GM12878 (cell line): ENCODE data around the gene S100A10. TPM values are rescaled to one million over a fixed set of nuclear protein-coding genes. Genes with fewer than 3 reads are reported as not detected.

Experiments
- ATAC-seq: fragments of 200-7000 bp; cut with Tn5 transposase; 3 replicates; pipeline ENCODE4 v1.9.1; 2020; ENCODE audit warnings: mild to moderate bottlenecking, moderate library complexity
- BruUV-seq: library from RNA; stranded (reverse); fragments of 400-500 nt; replicated peaks from 2 replicates; lab custom pipeline; 2021; lab: Mats Ljungman, UMichigan
- CTCF ChIA-PET: fragments of 300-600 bp; sonication (Branson Sonifier 250); formaldehyde crosslinking; extraction: SDS; loops from one replicate; lab custom pipeline; 2021; ENCODE audit warnings: inconsistent platforms; lab: Yijun Ruan, JAX
- POLR2A ChIA-PET: fragments of 350-600 bp; formaldehyde crosslinking; extraction: SDS; loops from one replicate; lab custom pipeline; 2021; ENCODE audit warnings: inconsistent platforms; lab: Charles Lee
- RAD21 ChIA-PET: fragments of 300-600 bp; sonication (Branson Sonifier 250); formaldehyde crosslinking; loops from one replicate; lab custom pipeline; 2023; ENCODE audit warnings: antibody characterized with exemption; ENCODE audit not compliant: unreplicated experiment; lab: Charles Lee
- SMC1A ChIA-PET: fragments of 300-600 bp; sonication (Branson Sonifier 250); formaldehyde crosslinking; loops from one replicate; lab custom pipeline; 2023; ENCODE audit not compliant: unreplicated experiment, uncharacterized antibody; lab: Charles Lee
- DNase-seq: peaks from one replicate; pipeline ENCODE4 v3.0.0-alpha.2; 2011; ENCODE audit warnings: low read depth, low spot score
- FAIRE-seq: peaks from 3 replicates; lab custom pipeline; 2011; peaks lifted over from hg19 to GRCh38; lab: Jason Lieb, UNC
- H2AFZ ChIP-seq: 2 replicates; pipeline ENCODE4 v1.6.0; 2011; ENCODE audit warnings: low read depth, low read length, control low read depth; ENCODE audit not compliant: control insufficient read depth
- H3K27ac ChIP-seq: 2 replicates; pipeline ENCODE4 v1.5.1; 2011; ENCODE audit warnings: control low read depth; ENCODE audit not compliant: control insufficient read depth, insufficient read depth
- H3K27me3 ChIP-seq, 2 experiments: replicated peaks in 1 of 2; 2 replicates each; pipeline versions ENCODE4 v1.6.0 to v1.6.1; 2011; ENCODE audit warnings: low read length in 1 of 2; ENCODE audit not compliant: control insufficient read depth in 2 of 2, insufficient read depth in 2 of 2
- H3K36me3 ChIP-seq, 2 experiments: 2 replicates each; pipeline ENCODE4 v1.5.1; 2011; ENCODE audit warnings: low read length in 1 of 2; ENCODE audit not compliant: control insufficient read depth in 2 of 2, insufficient read depth in 2 of 2
- H3K4me1 ChIP-seq: 2 replicates; pipeline ENCODE4 v1.6.1; 2011; ENCODE audit warnings: mild to moderate bottlenecking, low read length, moderate library complexity, mixed read lengths; ENCODE audit not compliant: control insufficient read depth, insufficient read depth
- H3K4me2 ChIP-seq: 2 replicates; pipeline ENCODE4 v1.6.0; 2011; ENCODE audit warnings: control low read depth; ENCODE audit not compliant: control insufficient read depth, insufficient read depth
- H3K4me3 ChIP-seq: fragments of 200-600 bp; sonication (generic); 2 replicates; pipeline ENCODE4 v1.5.1; 2016
- H3K79me2 ChIP-seq: 2 replicates; pipeline ENCODE4 v1.6.0; 2011; ENCODE audit warnings: low read length; ENCODE audit not compliant: control insufficient read depth, insufficient read depth
- H3K9ac ChIP-seq: 2 replicates; pipeline ENCODE4 v1.8.0; 2011; ENCODE audit warnings: low read length, control low read depth, mixed read lengths; ENCODE audit not compliant: control insufficient read depth, insufficient read depth
- H3K9me3 ChIP-seq: replicated peaks from 3 replicates; pipeline ENCODE4 v1.5.1; 2011; ENCODE audit warnings: mild to moderate bottlenecking, low read length; ENCODE audit not compliant: control insufficient read depth, insufficient read depth
- H4K20me1 ChIP-seq: 2 replicates; pipeline ENCODE4 v1.6.0; 2011; ENCODE audit not compliant: control insufficient read depth, insufficient read depth
- BACH1 ChIP-seq: fragments of 450-650 bp; IDR thresholded peaks from 2 replicates; pipeline ENCODE4 v1.6.1; 2017; ENCODE audit warnings: mild to moderate bottlenecking, borderline replicate concordance
- E2F8 ChIP-seq: fragments of 450-650 bp; IDR thresholded peaks from 2 replicates; pipeline ENCODE4 v1.6.1; 2018; ENCODE audit warnings: mild to moderate bottlenecking, low read depth, moderate library complexity; ENCODE audit not compliant: partially characterized antibody
- KDM1A ChIP-seq: fragments of 200-600 bp; sonication (generic); IDR thresholded peaks from 2 replicates; pipeline ENCODE4 v1.6.1; 2016; ENCODE audit warnings: borderline replicate concordance
- MEF2A ChIP-seq: IDR thresholded peaks from 2 replicates; pipeline ENCODE4 v1.6.1; 2011; ENCODE audit warnings: low read depth, mild to moderate bottlenecking, low read length, moderate library complexity; ENCODE audit not compliant: insufficient read depth
- NFIC ChIP-seq: IDR thresholded peaks from 2 replicates; pipeline ENCODE4 v1.6.1; 2012; ENCODE audit warnings: low read depth, mild to moderate bottlenecking, inconsistent platforms, low read length, moderate library complexity
- PBX3 ChIP-seq: IDR thresholded peaks from 2 replicates; pipeline ENCODE4 v1.6.1; 2011; ENCODE audit warnings: mild to moderate bottlenecking, low read depth, low read length, moderate library complexity; ENCODE audit not compliant: insufficient replicate concordance
- POLR2AphosphoS2 ChIP-seq: IDR thresholded peaks from 2 replicates; pipeline ENCODE4 v1.6.1; 2011; ENCODE audit warnings: low read depth, mild to moderate bottlenecking, low read length, improper control_type of control experiment, moderate library complexity
- SKIL ChIP-seq: fragments of 450-650 bp; IDR thresholded peaks from 2 replicates; pipeline ENCODE4 v1.6.1; 2017; ENCODE audit warnings: mild to moderate bottlenecking, low read depth, inconsistent platforms; ENCODE audit not compliant: poor library complexity, severe bottlenecking
- USF1 ChIP-seq: IDR thresholded peaks from 2 replicates; pipeline ENCODE4 v1.6.1; 2011; ENCODE audit warnings: borderline replicate concordance, low read depth, mild to moderate bottlenecking, moderate library complexity, mixed read lengths, low read length; ENCODE audit not compliant: insufficient read depth; ENCODE audit errors: extremely low read length
- YBX1 ChIP-seq: fragments of 450-650 bp; IDR thresholded peaks from 2 replicates; pipeline ENCODE4 v1.6.1; 2016; ENCODE audit warnings: antibody characterized with exemption
- WGBS: methylation state at CpG from one replicate; pipeline ENCODE4 v1.1.6; 2016; ENCODE audit warnings: low lambda C conversion rate; ENCODE audit not compliant: insufficient replicate concordance, insufficient coverage; ENCODE audit errors: missing lambda C conversion rate; 5-methylcytosine and 5-hydroxymethylcytosine counted together
- in situ Hi-C: fragments of 300-500 bp; cut with MboI; formaldehyde crosslinking; loops from 9 replicates; pipeline ENCODE4 v1.14.3; 2018; ENCODE audit warnings: mixed read lengths
- intact Hi-C: fragments of 100-400 bp; cut with micrococcal nuclease; formaldehyde crosslinking; loops from one replicate; pipeline ENCODE4 v1.14.2; 2022; ENCODE audit not compliant: unreplicated experiment
- polyA plus RNA-seq, 11 experiments: library from polyadenylated mRNA; depleted of rRNA in 4 of 11; unstranded in 6 of 11; stranded (reverse) in 5 of 11; fragments of >200 nt; fragmentation: Nextera tagmentation in 4 of 11; fragmentation: Illumina TruSeq in 1 of 11; extraction: Ambion mirVana in 4 of 11; extraction: Trizol in 1 of 11; gene quantifications; 1 replicate in 1 of 11; 2 replicates in 10 of 11; pipeline versions ENCODE4 v1.2.1 to v1.2.3, GENCODE V29; 2011 to 2016; ENCODE audit warnings: inconsistent platforms in 2 of 11, missing spikeins in 2 of 11, low read depth in 1 of 11
- total RNA-seq, 4 experiments: library from RNA; depleted of rRNA in 3 of 4; stranded (reverse); fragments of >200 nt in 3 of 4; fragmentation: Illumina TruSeq in 1 of 4; extraction: Trizol in 1 of 4; gene quantifications; 2 replicates each; pipeline versions ENCODE4 v1.2.1 to v1.2.3, GENCODE V29; 2013 to 2021

The S100A10 gene
- total and polyA plus RNA-seq, 10 of the 15 experiments (the other 5 are each of a cell fraction or from before 2014, with no cell fraction given), result 0.18 to 2.8 (median 0.61) TPM; not detected in 2

- Histone ChIP-seq H3K9ac (no peak overlapping the region), H2AFZ (no peak overlapping the region), H3K27me3 (peaks cover 0 to 5% of the 10 kb centered on the region in 2 experiments; a peak in 2 of 4 replicates), H3K4me2 (no peak overlapping the region), H4K20me1 (no peaks in the 10 kb centered on the region), H3K79me2 (no peaks in the 10 kb centered on the region), H3K36me3 (no peaks in the 10 kb centered on the region), H3K4me3 (no peak overlapping the region), H3K4me1 (no peaks in the 10 kb centered on the region), H3K9me3 (no peaks in the 10 kb centered on the region), H3K27ac (no peak overlapping the region)
- POLR2A ChIA-PET, result no interaction called here
- in situ Hi-C loops (no loop called here), intact Hi-C loops (no loop called here)
- FAIRE-seq, result no peak
- DNase-seq, result no peak
- no TSS peak for BruUV-seq
- CTCF ChIA-PET, result interaction anchor here (3.2 kb wide), 1 partner anchor 57 kb away, joined by 13 read pairs; no protein-coding TSS in a partner anchor
- no peak for ATAC-seq
- RAD21 ChIA-PET, result no interaction called here
- 41% methylated on average over 7 of the region's 7 CpGs for WGBS
- SMC1A ChIA-PET, result interaction anchor here (1.5 kb wide), 1 partner anchor 8 kb away, joined by 4 read pairs; no protein-coding TSS in a partner anchor
- TF ChIP-seq MEF2A (no peak), E2F8 (no peak), PBX3 (no peak), USF1 (no peak), YBX1 (no peak), BACH1 (no peak), POLR2AphosphoS2 (no peak), NFIC (no peak), SKIL (no peak), KDM1A (no peak)
These were observed 49.4 kb downstream of the S100A10 start for GRCh38 chr1:151944126-151944856.
